ENCODE results near the gene RHOBTB1.

- no peak for TF ChIP-seq EZH2phosphoT487 (IDR thresholded peaks at IDR 0.05; ENCODE audit: borderline replicate concordance, low read depth, low read length)
- no peak for TF ChIP-seq CTCF (conservative IDR thresholded peaks at IDR 0.05; ENCODE audit: low read length)
Observed at GRCh38 chr10:60823324-60823723, 120.7 kb downstream of the RHOBTB1 start.

All from OCI-LY7 (cell line).